Epidermal melanocyte (primary cell): ENCODE measurements around the gene TLE3.

Source experiments
- DNase-seq: peaks from one replicate; pipeline ENCODE4 v3.0.0; 2011; ENCODE audit warnings: low spot score; ENCODE audit not compliant: insufficient read length

The TLE3 gene

GRCh38 chr15:70049701-70050301, 47.9 kb downstream of the TLE3 start:
- no peak for DNase-seq

- no peak for DNase-seq
These were observed 48.9 kb downstream of the TLE3 start for GRCh38 chr15:70048578-70049514.

- no peak for DNase-seq
These were observed 49.5 kb downstream of the TLE3 start for GRCh38 chr15:70048198-70048565.

GRCh38 chr15:70047386-70048197, 50.1 kb downstream of the TLE3 start:
- DNase-seq, result no peak

GRCh38 chr15:70046679-70047369, 50.9 kb downstream of the TLE3 start:
- DNase-seq, result no peak

GRCh38 chr15:70045045-70045444, 52.7 kb downstream of the TLE3 start:
- DNase-seq, result no peak

- no peak for DNase-seq
These were observed 53.5 kb downstream of the TLE3 start for GRCh38 chr15:70044168-70044567.

GRCh38 chr15:70043590-70043989, 54.1 kb downstream of the TLE3 start:
- no peak for DNase-seq

- no peak for DNase-seq
These were observed 55.0 kb downstream of the TLE3 start for GRCh38 chr15:70042553-70043214.

- DNase-seq, result no peak
These were observed 57.8 kb downstream of the TLE3 start for GRCh38 chr15:70039917-70040316.

- DNase-seq, result no peak
These were observed 58.9 kb downstream of the TLE3 start for GRCh38 chr15:70038730-70039392.

GRCh38 chr15:70037292-70037640, 60.5 kb downstream of the TLE3 start:
- DNase-seq, result no peak

GRCh38 chr15:70036585-70037291, 61.0 kb downstream of the TLE3 start:
- no peak for DNase-seq

GRCh38 chr15:70035719-70036077, 62.0 kb downstream of the TLE3 start:
- no peak for DNase-seq

- DNase-seq, result no peak
These were observed 62.5 kb downstream of the TLE3 start for GRCh38 chr15:70035051-70035718.

GRCh38 chr15:70034596-70034995, 63.1 kb downstream of the TLE3 start:
- DNase-seq, result no peak

- no peak for DNase-seq
These were observed 63.6 kb downstream of the TLE3 start for GRCh38 chr15:70034141-70034540.

- DNase-seq, result no peak
These were observed 64.1 kb downstream of the TLE3 start for GRCh38 chr15:70033529-70034140.

- DNase-seq, result no peak
These were observed 64.6 kb downstream of the TLE3 start for GRCh38 chr15:70033109-70033508.
